Esophagus mucosa (tissue), 1 donor: ENCODE measurements around the gene GSTO2. TPM values are rescaled to one million over a fixed set of nuclear protein-coding genes. Genes with fewer than 3 reads are reported as not detected.
A peak's percentile ranks its signal among the peaks of the same experiment; 100 is the strongest.

Experiments
- ATAC-seq: fragments of 200-7000 bp; cut with Tn5 transposase; one replicate; pipeline ENCODE4 v1.9.1; 2020
- total RNA-seq: library from RNA; stranded (reverse); gene quantifications from one replicate; pipeline ENCODE4 v1.2.4, GENCODE V29; 2023
- donor health status: DM: yes; HTN: yes; CAD: no.

The GSTO2 gene
- total RNA-seq, 1 donor from 2014 or later: 25.1 TPM

DNA sequence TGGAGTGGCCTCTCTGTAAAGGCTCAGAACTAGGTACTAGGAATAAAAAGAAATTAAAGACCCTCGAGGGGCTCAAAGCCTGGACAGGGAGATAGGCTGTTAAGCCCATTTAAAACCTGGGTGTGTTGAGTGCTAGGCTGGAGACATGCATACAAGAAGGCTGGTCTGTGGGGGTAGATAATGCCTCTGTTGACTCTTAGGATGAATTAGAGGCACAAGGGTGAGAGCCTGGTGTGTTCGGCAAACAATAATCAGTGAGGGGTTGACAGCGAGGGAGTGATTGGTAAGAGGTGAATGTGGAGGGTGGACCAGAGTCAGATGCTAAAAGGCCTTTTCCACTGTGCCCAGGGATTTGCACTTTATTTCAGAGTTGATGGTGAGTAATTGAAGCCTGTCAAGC, 12.7 kb downstream of the GSTO2 start:
- ATAC-seq: no peak

DNA sequence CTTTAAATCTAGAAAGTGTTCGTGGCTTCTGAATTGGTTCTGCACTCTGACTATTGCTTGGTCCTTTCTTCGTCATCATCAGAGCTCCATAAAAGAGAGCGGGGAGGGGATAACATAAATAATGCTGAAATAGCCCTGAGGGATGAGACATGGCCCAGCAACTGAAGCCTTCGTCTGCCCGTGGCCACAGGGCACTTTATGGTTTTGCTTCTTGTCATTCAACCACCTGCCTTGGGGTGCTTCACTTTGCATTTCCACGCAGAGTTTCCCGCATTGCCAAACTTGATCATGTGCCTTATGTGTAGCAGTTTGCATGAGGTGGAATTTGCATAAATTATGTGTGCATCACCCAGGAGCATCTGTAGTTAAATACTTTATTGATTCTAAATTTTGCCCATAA, 15.9 kb downstream of the GSTO2 start:
- ATAC-seq: no peak

GRCh38 chr10:104286939-104287338, 18.0 kb downstream of the GSTO2 start:
- ATAC-seq: no peak

DNA sequence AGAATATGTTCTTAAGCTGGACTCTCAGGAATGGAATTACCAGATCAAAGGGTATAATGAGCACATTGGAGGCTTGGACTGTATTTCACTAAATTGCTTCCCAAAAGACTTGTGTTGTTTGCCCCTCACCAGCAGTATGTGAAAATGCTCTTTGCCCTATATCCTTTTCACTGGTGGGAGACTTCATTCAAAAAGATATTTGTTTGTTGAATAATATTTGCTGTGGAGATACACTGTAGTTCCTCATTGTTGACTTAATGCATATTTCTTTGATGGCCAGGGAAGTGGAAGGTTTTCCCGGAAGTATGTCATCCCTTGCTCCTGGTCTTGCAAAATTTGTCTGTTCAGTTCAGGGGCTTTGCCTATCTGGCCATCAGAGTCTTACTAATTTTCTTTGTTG, 19.4 kb downstream of the GSTO2 start:
- ATAC-seq: no peak

DNA sequence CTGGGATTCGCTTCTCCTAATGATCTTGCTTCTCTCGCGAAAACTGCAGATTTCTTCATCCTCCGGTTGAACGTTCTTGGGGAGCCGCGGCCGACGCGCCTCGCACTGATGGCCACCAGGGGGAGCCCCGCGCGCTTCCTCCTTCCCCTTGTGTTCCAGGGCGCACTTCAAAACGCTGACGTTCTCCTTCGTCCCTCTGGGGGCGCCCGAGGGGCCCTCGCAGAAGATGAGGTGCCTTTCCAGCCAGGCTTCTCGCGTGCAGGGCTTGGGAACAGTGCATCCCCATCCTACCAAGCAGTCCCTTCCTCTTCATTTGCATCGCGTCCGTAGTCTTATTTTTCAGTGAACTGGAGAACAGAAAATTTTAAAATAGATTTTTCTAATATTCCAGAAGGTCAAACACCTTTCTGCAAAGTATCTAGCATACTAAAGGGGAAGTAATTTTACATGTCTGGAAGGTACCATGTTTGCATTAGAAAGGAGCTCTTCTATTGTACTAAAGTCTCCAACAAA, 22.5 kb downstream of the GSTO2 start:
- peak; percentile 99 for ATAC-seq

GRCh38 chr10:104293011-104293410, 24.0 kb downstream of the GSTO2 start:
- peak; percentile 53 for ATAC-seq

- no peak for ATAC-seq
Measured at GRCh38 chr10:104293781-104294321, 24.9 kb downstream of the GSTO2 start.

DNA sequence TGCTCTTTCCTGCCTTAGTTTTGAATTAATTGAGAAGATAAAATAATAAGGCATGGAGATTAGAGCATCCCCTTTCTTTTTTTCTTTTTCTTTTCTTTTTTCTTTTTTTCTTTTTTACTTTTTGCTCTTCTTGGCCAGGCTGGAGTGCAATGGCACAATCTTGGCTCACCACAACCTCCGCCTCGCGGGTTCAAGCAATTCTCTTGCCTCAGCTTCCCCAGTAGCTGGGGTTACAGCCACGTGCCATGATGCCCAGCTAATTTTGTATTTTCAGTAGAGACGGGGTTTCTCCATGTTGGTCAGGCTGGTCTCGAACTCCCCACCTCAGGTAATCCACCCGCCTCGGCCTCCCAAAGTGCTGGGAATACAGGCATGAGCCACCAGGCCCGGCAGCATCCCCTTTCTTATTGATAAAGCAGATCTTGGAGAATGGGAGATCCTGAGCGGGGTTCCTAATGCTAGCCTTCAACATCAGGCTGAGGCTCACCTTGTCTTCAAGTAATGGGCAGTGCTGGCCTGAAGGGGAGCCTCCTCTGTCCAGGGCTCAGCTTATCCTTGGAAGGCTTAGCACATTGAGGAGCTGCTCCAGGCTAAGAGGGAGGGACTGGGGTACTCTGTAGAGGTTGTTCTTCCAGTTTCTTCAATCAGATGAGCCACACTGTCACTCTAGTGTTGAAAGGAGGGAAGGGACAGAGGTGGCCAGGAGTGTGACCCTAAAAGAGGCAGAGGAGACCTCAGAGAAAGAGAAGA, 27.9 kb downstream of the GSTO2 start:
- ATAC-seq: no peak

- no peak for ATAC-seq
Measured at GRCh38 chr10:104297697-104298660, 29.0 kb downstream of the GSTO2 start.

GRCh38 chr10:104299031-104299904, 30.3 kb downstream of the GSTO2 start:
- no peak for ATAC-seq

- no peak for ATAC-seq
Measured at GRCh38 chr10:104300002-104300735, 31.2 kb downstream of the GSTO2 start.

DNA sequence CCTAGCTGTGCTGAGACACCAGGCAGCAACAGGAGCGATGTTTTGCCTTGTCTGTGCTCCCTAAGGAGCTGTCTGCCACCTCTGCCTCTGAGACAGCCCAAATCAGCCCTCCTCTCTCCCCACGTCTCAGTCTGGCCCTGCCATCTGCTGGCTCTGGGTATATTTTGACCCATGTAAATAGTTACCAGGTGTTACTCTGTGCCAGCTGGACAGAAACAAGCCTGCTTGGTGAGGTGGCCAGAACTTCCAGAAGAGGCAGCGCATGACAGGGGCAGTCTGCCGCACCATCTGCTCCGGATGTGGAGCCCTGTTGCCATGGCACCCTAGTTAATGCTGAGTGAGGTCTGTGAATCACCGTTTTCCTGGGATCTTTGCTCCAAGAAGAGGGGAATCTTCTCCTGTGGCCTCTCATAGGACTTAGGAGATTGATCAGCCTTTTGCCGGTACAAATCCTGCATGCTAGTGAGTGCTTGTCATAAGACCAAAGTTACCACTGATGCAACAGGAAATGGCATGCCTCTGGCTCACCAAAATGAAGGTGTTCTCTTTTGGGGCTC, 31.8 kb downstream of the GSTO2 start:
- peak; percentile 5 for ATAC-seq

- ATAC-seq: no peak
Measured at GRCh38 chr10:104301907-104302690, 33.1 kb downstream of the GSTO2 start.

DNA sequence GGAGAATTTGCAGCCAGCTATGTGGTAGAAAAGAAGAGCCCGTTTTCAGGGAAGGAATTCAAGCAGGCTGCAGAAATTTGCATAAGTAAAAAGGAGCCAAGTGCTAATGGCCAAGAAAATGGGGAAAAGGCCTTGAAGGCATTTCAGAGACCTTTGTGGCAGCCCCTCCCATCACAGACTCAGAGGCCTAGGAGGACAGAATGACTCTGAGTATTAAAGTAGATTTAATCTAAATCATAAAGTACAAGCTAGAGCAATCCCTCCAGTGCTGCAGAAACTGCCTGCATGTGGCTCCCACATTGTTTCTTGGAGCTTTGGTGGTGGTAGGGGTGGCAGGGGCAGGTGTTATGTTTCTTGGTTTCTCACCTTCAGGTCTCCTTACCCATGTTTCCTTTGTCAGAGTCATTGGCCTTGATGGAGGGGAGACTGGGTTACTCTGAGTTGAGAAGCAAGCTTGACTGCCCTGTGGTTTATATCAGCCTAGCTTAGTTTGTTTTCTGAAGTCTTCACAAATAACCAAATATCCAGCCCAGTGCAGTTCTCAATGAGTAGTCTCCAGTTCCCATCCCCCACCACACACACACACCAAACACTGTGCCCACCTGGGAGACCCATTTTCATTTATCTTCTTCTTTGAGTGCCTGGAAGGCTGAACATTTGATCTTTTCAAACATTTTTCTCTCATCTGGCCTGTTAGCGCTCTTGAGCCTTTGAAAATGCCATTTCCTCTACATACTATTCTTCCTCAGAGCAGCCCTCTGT, 34.8 kb downstream of the GSTO2 start:
- no peak for ATAC-seq

GRCh38 chr10:104304356-104304745, 35.4 kb downstream of the GSTO2 start:
- ATAC-seq: no peak

GRCh38 chr10:104304927-104305326, 35.9 kb downstream of the GSTO2 start:
- ATAC-seq: peak; percentile 43

DNA sequence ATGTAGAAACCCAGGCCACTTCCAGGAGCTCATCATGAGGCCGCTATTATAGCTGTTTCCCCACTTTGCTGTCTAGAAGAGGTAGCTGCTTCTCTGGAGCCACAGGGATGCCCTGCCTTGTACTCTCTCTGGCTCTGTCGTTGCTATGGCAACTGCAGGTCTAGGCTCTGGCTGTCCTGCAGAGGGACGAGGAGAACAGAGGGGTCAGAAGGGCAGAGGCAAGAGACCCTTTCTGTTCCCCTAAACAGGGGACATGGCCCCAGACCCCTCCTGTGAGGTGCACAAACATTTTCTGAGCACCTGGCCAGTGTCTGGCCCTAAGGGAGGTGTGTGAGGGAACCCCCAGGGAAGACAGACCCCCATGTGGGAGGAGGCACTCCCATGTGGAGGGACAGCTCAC, 37.9 kb downstream of the GSTO2 start:
- ATAC-seq: no peak

DNA sequence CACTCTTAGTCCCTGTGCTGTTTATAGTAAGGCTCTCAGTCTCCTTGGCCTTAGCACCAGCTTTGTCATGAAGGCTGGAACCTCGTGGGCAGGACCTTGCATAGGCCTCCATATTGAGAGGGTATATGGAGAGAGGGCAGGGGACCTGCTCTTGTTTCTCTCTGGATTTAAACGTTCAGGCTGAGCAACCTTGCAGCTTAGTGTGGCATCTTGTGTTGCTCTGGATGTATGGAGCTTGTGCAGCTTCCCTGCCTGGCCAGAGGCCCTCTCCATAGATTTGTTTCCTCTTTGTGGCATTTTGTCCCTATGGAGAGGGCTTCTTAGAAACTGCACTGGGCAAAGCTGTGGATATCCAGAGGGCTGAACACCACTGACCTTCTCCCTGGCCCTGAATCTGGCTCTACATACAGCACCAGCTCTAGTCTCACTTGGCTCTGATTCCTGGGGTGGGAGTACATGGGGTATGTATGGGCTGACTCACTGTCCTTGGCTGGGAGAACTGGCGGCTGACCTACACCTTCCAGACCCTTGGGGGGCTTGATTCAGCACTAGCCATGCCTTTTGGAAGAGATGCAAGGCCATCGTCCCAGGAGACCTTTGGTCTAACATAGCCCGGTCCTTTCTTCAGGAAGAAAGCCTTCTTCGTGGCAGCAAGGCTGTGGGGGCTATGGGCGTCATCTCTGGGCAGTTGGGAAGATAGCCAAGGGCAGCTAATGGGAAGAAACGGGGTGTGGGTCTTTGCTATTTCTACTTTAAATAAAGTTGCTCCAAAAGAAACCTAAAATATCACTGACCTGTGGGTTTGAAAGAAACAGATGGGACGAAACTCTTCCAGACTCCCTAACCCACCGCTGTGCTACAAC, 38.8 kb downstream of the GSTO2 start:
- ATAC-seq: no peak
